Measurements from ENCODE around the gene OR3A1.

DNA sequence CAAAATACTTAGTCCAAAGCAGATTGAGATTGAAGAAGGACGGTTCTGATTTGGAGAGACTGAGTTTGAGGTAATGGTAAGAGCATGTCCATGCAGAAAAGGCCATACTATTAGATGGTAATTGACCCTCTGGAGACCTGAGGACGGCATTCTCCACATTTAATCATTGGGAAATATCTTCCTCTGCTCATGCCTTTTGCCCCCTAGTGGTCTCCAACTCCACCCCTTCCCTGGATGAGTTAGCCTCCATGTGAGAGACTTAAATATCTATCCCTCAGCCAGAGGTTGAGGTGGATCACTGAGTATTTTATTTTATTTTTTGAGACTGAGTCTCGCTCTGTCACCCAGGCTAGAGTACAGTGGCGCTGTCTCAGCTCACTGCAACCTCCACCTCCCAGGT is 10.4 kb upstream of the OR3A1 start:
- TF ChIP-seq, protein P1, sequence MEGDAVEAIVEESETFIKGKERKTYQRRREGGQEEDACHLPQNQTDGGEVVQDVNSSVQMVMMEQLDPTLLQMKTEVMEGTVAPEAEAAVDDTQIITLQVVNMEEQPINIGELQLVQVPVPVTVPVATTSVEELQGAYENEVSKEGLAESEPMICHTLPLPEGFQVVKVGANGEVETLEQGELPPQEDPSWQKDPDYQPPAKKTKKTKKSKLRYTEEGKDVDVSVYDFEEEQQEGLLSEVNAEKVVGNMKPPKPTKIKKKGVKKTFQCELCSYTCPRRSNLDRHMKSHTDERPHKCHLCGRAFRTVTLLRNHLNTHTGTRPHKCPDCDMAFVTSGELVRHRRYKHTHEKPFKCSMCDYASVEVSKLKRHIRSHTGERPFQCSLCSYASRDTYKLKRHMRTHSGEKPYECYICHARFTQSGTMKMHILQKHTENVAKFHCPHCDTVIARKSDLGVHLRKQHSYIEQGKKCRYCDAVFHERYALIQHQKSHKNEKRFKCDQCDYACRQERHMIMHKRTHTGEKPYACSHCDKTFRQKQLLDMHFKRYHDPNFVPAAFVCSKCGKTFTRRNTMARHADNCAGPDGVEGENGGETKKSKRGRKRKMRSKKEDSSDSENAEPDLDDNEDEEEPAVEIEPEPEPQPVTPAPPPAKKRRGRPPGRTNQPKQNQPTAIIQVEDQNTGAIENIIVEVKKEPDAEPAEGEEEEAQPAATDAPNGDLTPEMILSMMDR (IDR thresholded peaks at IDR 0.05) = no peak
- TF ChIP-seq POLR2AphosphoS5 (IDR thresholded peaks at IDR 0.05) (no peak), EP300 (IDR thresholded peaks at IDR 0.05) (no peak), POLR2A (IDR thresholded peaks at IDR 0.05) (no peak)
